ENCODE data around the gene SOS2. TPM values are rescaled to one million over a fixed set of nuclear protein-coding genes. Genes with fewer than 3 reads are reported as not detected.

SOS2 gene
- total RNA-seq, 1 experiment from 2014 or later = 9.4 TPM

DNA sequence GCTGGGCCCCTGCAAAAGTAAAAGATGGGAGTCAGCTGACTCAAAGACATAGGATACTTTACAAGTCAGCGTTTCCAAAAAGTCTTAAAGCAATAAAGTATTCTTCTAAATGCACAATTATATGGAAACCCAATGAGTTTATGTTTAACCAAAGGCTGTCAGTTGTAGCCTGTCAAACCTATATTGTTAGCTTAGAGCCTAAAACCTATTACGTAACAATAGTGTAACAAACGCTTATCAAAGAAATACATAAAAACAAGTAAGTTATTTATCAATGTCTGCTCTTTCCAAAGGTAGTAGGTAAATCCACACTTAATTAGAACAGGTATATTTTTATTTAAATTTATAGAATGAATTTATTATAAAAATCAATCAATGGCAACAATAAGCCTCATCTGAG lies 15.9 kb upstream of the SOS2 start:
- H3K36me3 Mint-ChIP-seq (ENCODE audit: insufficient read depth in 1 of 3, low read depth in 3 of 3) = peaks cover 10 to 25% (median 10%) of the 10 kb centered on the region in 3 experiments; a peak in 5 of 7 replicates
- no peaks in the 10 kb centered on the region for H3K23me2 ChIP-seq (ENCODE audit: insufficient read length, low read depth, low read length, poor library complexity, severe bottlenecking)
- H3K27ac ChIP-seq (ENCODE audit: insufficient read length, low read depth, low read length) = no peak overlapping the region
- H3K27me3 ChIP-seq (ENCODE audit: insufficient read depth, low read length) = no peaks in the 10 kb centered on the region
- H4K8ac ChIP-seq (replicated peaks; ENCODE audit: insufficient read length, low read depth, low read length) = no peak overlapping the region
- H3K27me3 Mint-ChIP-seq (ENCODE audit: low read depth) = no peaks in the 10 kb centered on the region
- no peak overlapping the region for H2BK5ac ChIP-seq (ENCODE audit: insufficient read length, low read length)
- H3K4ac ChIP-seq (ENCODE audit: low read depth, low read length) = no peak overlapping the region
- no peaks in the 10 kb centered on the region for H3K79me2 ChIP-seq (ENCODE audit: insufficient read depth, low read length)
- no peak overlapping the region for H3K18ac ChIP-seq (ENCODE audit: insufficient read length, low read depth, low read length)
- H2BK120ac ChIP-seq (ENCODE audit: low read depth, low read length, poor library complexity, severe bottlenecking) = no peak overlapping the region
- H3K9me3 ChIP-seq (ENCODE audit: control insufficient read depth, low read depth, low read length) = no peaks in the 10 kb centered on the region
- no peak overlapping the region for H3K9ac ChIP-seq (ENCODE audit: extremely low read depth, insufficient read length, low read length)
- no peaks in the 10 kb centered on the region for H3K4me1 Mint-ChIP-seq
- H3K27ac Mint-ChIP-seq = no peak overlapping the region
- no peak overlapping the region for H3K56ac ChIP-seq (ENCODE audit: insufficient read length, low read depth, low read length)
- H3K23ac ChIP-seq (ENCODE audit: insufficient read length, low read depth, low read length) = no peak overlapping the region
- no peak for DNase-seq
- no peaks in the 10 kb centered on the region for H3K4me1 ChIP-seq (ENCODE audit: insufficient read depth, low read length)
- no peak overlapping the region for H4K91ac ChIP-seq (ENCODE audit: insufficient read length, low read depth, low read length)
- H3T11ph ChIP-seq (ENCODE audit: low read length) = no peak overlapping the region
- H2BK12ac ChIP-seq (ENCODE audit: insufficient read length, low read depth, low read length) = no peak overlapping the region
- H4K20me1 ChIP-seq (ENCODE audit: control insufficient read depth, insufficient read depth, insufficient read length) = no peaks in the 10 kb centered on the region
- H3K9me3 Mint-ChIP-seq = no peaks in the 10 kb centered on the region
- WGBS (ENCODE audit: extremely low coverage, insufficient read length, low lambda C conversion rate) = no CpG with 5 or more reads among the region's 3 CpGs
- no peak overlapping the region for H3K4me2 ChIP-seq (ENCODE audit: insufficient read depth, insufficient read length, low read length)
- no peak overlapping the region for H2BK20ac ChIP-seq (ENCODE audit: low read depth, low read length, poor library complexity, severe bottlenecking)
- no peak overlapping the region for H3K4me3 Mint-ChIP-seq
- H2AK5ac ChIP-seq (ENCODE audit: insufficient read length, low read length) = no peak overlapping the region
- H4K5ac ChIP-seq (ENCODE audit: insufficient read length, low read depth, low read length) = no peak overlapping the region
- no peak overlapping the region for H2BK15ac ChIP-seq (ENCODE audit: low read depth, low read length)
- no peak overlapping the region for H2AFZ ChIP-seq (ENCODE audit: low read length)
- no peak overlapping the region for H3K14ac ChIP-seq (ENCODE audit: insufficient read depth, low read length)
- no peaks in the 10 kb centered on the region for H3K79me1 ChIP-seq (ENCODE audit: insufficient read depth, low read depth, low read length, poor library complexity, severe bottlenecking)
- TF ChIP-seq, protein P1, sequence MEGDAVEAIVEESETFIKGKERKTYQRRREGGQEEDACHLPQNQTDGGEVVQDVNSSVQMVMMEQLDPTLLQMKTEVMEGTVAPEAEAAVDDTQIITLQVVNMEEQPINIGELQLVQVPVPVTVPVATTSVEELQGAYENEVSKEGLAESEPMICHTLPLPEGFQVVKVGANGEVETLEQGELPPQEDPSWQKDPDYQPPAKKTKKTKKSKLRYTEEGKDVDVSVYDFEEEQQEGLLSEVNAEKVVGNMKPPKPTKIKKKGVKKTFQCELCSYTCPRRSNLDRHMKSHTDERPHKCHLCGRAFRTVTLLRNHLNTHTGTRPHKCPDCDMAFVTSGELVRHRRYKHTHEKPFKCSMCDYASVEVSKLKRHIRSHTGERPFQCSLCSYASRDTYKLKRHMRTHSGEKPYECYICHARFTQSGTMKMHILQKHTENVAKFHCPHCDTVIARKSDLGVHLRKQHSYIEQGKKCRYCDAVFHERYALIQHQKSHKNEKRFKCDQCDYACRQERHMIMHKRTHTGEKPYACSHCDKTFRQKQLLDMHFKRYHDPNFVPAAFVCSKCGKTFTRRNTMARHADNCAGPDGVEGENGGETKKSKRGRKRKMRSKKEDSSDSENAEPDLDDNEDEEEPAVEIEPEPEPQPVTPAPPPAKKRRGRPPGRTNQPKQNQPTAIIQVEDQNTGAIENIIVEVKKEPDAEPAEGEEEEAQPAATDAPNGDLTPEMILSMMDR (conservative IDR thresholded peaks at IDR 0.05) = no peak

Measured in H9 (cell line).